HG03439 (cell line): ENCODE data around the gene PSIP1.
"Not testable (repeated sequence)": the region's sequence is repeated elsewhere in the genome, so short reads cannot be mapped to it uniquely, and the experiment has no call there.

Source experiments
- ATAC-seq: cut with Tn5 transposase; IDR thresholded peaks from one replicate; pipeline ENCODE4 v1.9.1; 2021; ENCODE audit warnings: mild to moderate bottlenecking, moderate library complexity; ENCODE audit not compliant: unreplicated experiment

PSIP1 gene

GRCh38 chr9:15510789-15511575 is at the start of gene PSIP1:
Gene PSIP1 (minus strand): TSS chr9:15510970. CDS start chr9:15510188, 782 bp downstream.
- peak; percentile 81 for ATAC-seq

GRCh38 chr9:15553528-15553898 is 42.7 kb upstream of the PSIP1 start:
- peak; percentile 25 for ATAC-seq

- peak; percentile 79 for ATAC-seq
These were observed 42.1 kb upstream of the PSIP1 start, which contains the start of gene CCDC171 for GRCh38 chr9:15552636-15553527. Gene CCDC171 (plus strand): TSS chr9:15553043. CDS start chr9:15564089, 11,046 bp downstream.

GRCh38 chr9:15549611-15550010 is 38.8 kb upstream of the PSIP1 start:
- no peak for ATAC-seq

- ATAC-seq, result no peak
These were observed 32.5 kb upstream of the PSIP1 start for GRCh38 chr9:15543047-15543813.

- ATAC-seq, result no peak
These were observed 31.9 kb upstream of the PSIP1 start for GRCh38 chr9:15542624-15543023.

GRCh38 chr9:15541872-15542271 is 31.1 kb upstream of the PSIP1 start:
- no peak for ATAC-seq

- ATAC-seq, result no peak
These were observed 20.6 kb upstream of the PSIP1 start for GRCh38 chr9:15531380-15531779.

GRCh38 chr9:15529566-15530324 is 19.0 kb upstream of the PSIP1 start:
- peak; percentile 85 for ATAC-seq

- ATAC-seq, result not testable (repeated sequence)
These were observed 16.3 kb upstream of the PSIP1 start for GRCh38 chr9:15527035-15527434.

- ATAC-seq, result no peak
These were observed 15.2 kb upstream of the PSIP1 start for GRCh38 chr9:15525958-15526357.

- no peak for ATAC-seq
These were observed 14.2 kb upstream of the PSIP1 start for GRCh38 chr9:15524845-15525455.

GRCh38 chr9:15522130-15522755 is 11.5 kb upstream of the PSIP1 start:
- ATAC-seq, result no peak

GRCh38 chr9:15521254-15521653 is 10.5 kb upstream of the PSIP1 start:
- ATAC-seq, result no peak

- no peak for ATAC-seq
These were observed 9.1 kb upstream of the PSIP1 start for GRCh38 chr9:15519831-15520230.

- ATAC-seq, result no peak
These were observed 2.6 kb upstream of the PSIP1 start for GRCh38 chr9:15513335-15513734.

- ATAC-seq, result no peak
These were observed 2.1 kb upstream of the PSIP1 start for GRCh38 chr9:15512889-15513288.

- ATAC-seq, result no peak
These were observed 1.4 kb upstream of the PSIP1 start for GRCh38 chr9:15512204-15512603.
